Transverse colon (tissue), 3 donors: ENCODE measurements around the gene SH3RF3.

ENCODE experiments used
- EP300 ChIP-seq: sonication (generic); formaldehyde crosslinking; IDR thresholded peaks from one replicate; pipeline ENCODE4 v1.6.1; 2017; ENCODE audit warnings: antibody characterized with exemption, low read depth
- TF ChIP-seq, protein P1 (sequence below), 5 experiments: fragments of 200-600 bp in 3 of 5; fragments of 450-650 bp in 2 of 5; sonication (generic) in 3 of 5; IDR thresholded peaks; 1 replicate in 2 of 5; 2 replicates in 3 of 5; pipeline ENCODE4 v1.5.1; 2016 to 2017; ENCODE audit warnings: antibody characterized with exemption in 5 of 5, inconsistent platforms in 3 of 5, mild to moderate bottlenecking in 2 of 5, moderate library complexity in 1 of 5

- no peak for TF ChIP-seq EP300
- TF ChIP-seq, protein P1, sequence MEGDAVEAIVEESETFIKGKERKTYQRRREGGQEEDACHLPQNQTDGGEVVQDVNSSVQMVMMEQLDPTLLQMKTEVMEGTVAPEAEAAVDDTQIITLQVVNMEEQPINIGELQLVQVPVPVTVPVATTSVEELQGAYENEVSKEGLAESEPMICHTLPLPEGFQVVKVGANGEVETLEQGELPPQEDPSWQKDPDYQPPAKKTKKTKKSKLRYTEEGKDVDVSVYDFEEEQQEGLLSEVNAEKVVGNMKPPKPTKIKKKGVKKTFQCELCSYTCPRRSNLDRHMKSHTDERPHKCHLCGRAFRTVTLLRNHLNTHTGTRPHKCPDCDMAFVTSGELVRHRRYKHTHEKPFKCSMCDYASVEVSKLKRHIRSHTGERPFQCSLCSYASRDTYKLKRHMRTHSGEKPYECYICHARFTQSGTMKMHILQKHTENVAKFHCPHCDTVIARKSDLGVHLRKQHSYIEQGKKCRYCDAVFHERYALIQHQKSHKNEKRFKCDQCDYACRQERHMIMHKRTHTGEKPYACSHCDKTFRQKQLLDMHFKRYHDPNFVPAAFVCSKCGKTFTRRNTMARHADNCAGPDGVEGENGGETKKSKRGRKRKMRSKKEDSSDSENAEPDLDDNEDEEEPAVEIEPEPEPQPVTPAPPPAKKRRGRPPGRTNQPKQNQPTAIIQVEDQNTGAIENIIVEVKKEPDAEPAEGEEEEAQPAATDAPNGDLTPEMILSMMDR (IDR thresholded peaks at IDR 0.05) = no peak
Measured at GRCh38 chr2:109434351-109434750, 305.3 kb downstream of the SH3RF3 start.
